ENCODE data around the gene BZW1. TPM values are rescaled to one million over a fixed set of nuclear protein-coding genes. Genes with fewer than 3 reads are reported as not detected.
A peak's percentile ranks its signal among the peaks of the same experiment; 100 is the strongest.

Gene BZW1
- polyA plus RNA-seq, 1 of the 3 experiments (the other 2 are of a cell fraction), result 131 TPM

DNA sequence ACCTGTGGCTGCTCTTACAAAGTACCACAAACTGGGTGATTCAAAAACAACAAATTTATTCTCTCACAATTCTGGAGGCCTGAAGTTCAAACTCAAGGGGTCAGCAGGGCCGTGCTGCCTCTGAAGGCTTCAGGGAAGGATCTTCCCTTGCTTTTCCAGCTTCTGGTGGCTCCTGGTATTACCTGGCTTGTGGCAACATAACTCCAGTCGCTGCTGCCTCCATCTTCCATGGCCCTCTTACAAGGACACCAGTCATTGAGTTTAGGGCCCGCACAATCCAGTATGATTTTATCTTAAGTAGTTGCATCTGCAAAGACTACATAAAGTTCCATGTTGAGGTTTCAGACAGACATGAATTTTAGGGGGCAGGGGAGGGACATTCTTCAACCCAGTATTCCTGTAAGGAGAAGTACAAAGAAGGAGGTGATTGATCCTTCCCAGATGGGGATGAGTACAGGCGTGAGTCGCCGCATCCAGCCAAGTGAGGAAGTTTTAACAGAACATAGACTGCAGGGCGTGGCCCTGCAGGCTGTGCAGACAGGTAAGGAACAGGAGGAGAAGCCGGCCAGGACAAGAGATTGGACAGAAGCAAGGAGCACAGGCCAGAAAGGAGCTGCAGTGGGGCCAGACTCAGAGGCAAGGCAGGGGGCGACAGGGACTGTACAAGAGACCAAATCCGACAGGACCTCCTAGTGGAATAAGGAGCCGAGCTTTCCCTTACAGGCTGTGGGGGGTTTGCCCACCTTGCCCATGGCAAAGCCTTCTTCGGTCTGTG, 44.4 kb upstream of the BZW1 start:
- no peak overlapping the region for H3K4me2 ChIP-seq
- no peak overlapping the region for H3K27ac ChIP-seq (ENCODE audit: low read depth in 2 of 2, low read length in 1 of 2)
- no peaks in the 10 kb centered on the region for H3K9me3 ChIP-seq
- no peak overlapping the region for H3K9ac ChIP-seq
- no peaks in the 10 kb centered on the region for H3K79me2 ChIP-seq (ENCODE audit: insufficient read depth)
- no peaks in the 10 kb centered on the region for H3K27me3 ChIP-seq (ENCODE audit: insufficient read depth)
- H4K20me1 ChIP-seq (ENCODE audit: insufficient read depth), result no peaks in the 10 kb centered on the region
- H3K4me1 ChIP-seq (ENCODE audit: control insufficient read depth in 1 of 2, insufficient read depth in 2 of 2, low read depth in 1 of 2, low read length in 1 of 2), result peaks cover 0 to 28% of the 10 kb centered on the region in 2 experiments; a peak in 3 of 4 replicates
- ChIA-PET POLR2A (no interaction called here), CTCF (interaction anchor here (1.1 to 1.4 kb wide), 3 partner anchors 9 to 10 kb away, joined by 3 to 4 read pairs (median 3); no protein-coding TSS in a partner anchor)
- H3K9me2 ChIP-seq, result no peaks in the 10 kb centered on the region
- H3F3A ChIP-seq (replicated peaks; ENCODE audit: insufficient read depth), result peaks cover 19% of the 10 kb centered on the region
- no peak overlapping the region for H2AFZ ChIP-seq (ENCODE audit: low read depth)
- no peaks in the 10 kb centered on the region for H3K36me3 ChIP-seq (replicated peaks in 1 of 2; ENCODE audit: control insufficient read depth in 1 of 2, insufficient read depth in 2 of 2, low read length in 1 of 2)
- no peak for DNase-seq
- WGBS (ENCODE audit: low lambda C conversion rate), result 91% methylated on average over 9 of the region's 12 CpGs
- no peak overlapping the region for H3K4me3 ChIP-seq (ENCODE audit: low read depth in 2 of 2, low read length in 1 of 2)
- TF ChIP-seq TCF12 (IDR thresholded peaks at IDR 0.05), result 0 out of 2 replicates have a peak, but pooled peaks have one; percentile 15
- no peak for TF ChIP-seq PBX3 (IDR thresholded peaks at IDR 0.05)

GRCh38 chr2:200770847-200771246, 40.9 kb upstream of the BZW1 start:
- Histone ChIP-seq H3K9ac (no peak overlapping the region), H3K4me2 (no peak overlapping the region), H3K27ac (ENCODE audit: low read depth in 2 of 2, low read length in 1 of 2) (no peak overlapping the region), H3K79me2 (ENCODE audit: insufficient read depth) (no peaks in the 10 kb centered on the region), H3K36me3 (replicated peaks in 1 of 2; ENCODE audit: control insufficient read depth in 1 of 2, insufficient read depth in 2 of 2, low read length in 1 of 2) (no peaks in the 10 kb centered on the region), H3K4me1 (ENCODE audit: control insufficient read depth in 1 of 2, insufficient read depth in 2 of 2, low read depth in 1 of 2, low read length in 1 of 2) (peaks cover 0 to 5% of the 10 kb centered on the region in 2 experiments; a peak in 2 of 4 replicates), H2AFZ (ENCODE audit: low read depth) (no peak overlapping the region), H3K4me3 (ENCODE audit: low read depth in 2 of 2, low read length in 1 of 2) (no peak overlapping the region), H3K9me3 (no peaks in the 10 kb centered on the region), H4K20me1 (ENCODE audit: insufficient read depth) (no peaks in the 10 kb centered on the region), H3K27me3 (ENCODE audit: insufficient read depth) (no peaks in the 10 kb centered on the region), H3K9me2 (no peaks in the 10 kb centered on the region), H3F3A (replicated peaks; ENCODE audit: insufficient read depth) (no peaks in the 10 kb centered on the region)
- POLR2A ChIA-PET, result no interaction called here
- 85% methylated on average over 6 of the region's 6 CpGs for WGBS (ENCODE audit: low lambda C conversion rate)
- no peak for DNase-seq
- CTCF ChIA-PET, result interaction anchor here (1.0 to 1.1 kb wide), 2 partner anchors 9 to 493 kb away, joined by 3 read pairs; no protein-coding TSS in a partner anchor
- TF ChIP-seq NFIC (IDR thresholded peaks at IDR 0.05; ENCODE audit: borderline replicate concordance) (no peak), RXRA (IDR thresholded peaks at IDR 0.05; ENCODE audit: borderline replicate concordance, low read depth) (no peak), NRF1 (IDR thresholded peaks at IDR 0.05; ENCODE audit: low read depth, low read length) (no peak), MEF2A (IDR thresholded peaks at IDR 0.05; ENCODE audit: borderline replicate concordance, low read depth) (no peak), IRF3 (IDR thresholded peaks at IDR 0.05; ENCODE audit: low read depth, low read length) (no peak), SIN3A (IDR thresholded peaks at IDR 0.05; ENCODE audit: borderline replicate concordance, low read depth, low read length) (no peak), POLR2AphosphoS5 (IDR thresholded peaks at IDR 0.05; ENCODE audit: low read depth, low read length) (no peak), RAD21 (IDR thresholded peaks at IDR 0.05; ENCODE audit: low read length) (no peak), FOSL2 (IDR thresholded peaks at IDR 0.05; ENCODE audit: borderline replicate concordance, low read depth) (no peak), TCF12 (IDR thresholded peaks at IDR 0.05) (no peak), CTCF (IDR thresholded peaks at IDR 0.05) (no peak), TEAD4 (IDR thresholded peaks at IDR 0.05; ENCODE audit: borderline replicate concordance, insufficient read depth) (no peak), FOXM1 (IDR thresholded peaks at IDR 0.05; ENCODE audit: low read depth) (no peak), RFX5 (IDR thresholded peaks at IDR 0.05; ENCODE audit: low read length) (no peak), YY1 (IDR thresholded peaks at IDR 0.05; ENCODE audit: low read depth) (no peak), MXI1 (IDR thresholded peaks at IDR 0.05; ENCODE audit: low read depth, low read length) (no peak), EZH2phosphoT487 (IDR thresholded peaks at IDR 0.05; ENCODE audit: borderline replicate concordance, low read depth) (no peak)
- TF ChIP-seq, protein P1, sequence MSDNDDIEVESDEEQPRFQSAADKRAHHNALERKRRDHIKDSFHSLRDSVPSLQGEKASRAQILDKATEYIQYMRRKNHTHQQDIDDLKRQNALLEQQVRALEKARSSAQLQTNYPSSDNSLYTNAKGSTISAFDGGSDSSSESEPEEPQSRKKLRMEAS (IDR thresholded peaks at IDR 0.05; ENCODE audit: low read depth), result no peak
- TF ChIP-seq, protein P2, sequence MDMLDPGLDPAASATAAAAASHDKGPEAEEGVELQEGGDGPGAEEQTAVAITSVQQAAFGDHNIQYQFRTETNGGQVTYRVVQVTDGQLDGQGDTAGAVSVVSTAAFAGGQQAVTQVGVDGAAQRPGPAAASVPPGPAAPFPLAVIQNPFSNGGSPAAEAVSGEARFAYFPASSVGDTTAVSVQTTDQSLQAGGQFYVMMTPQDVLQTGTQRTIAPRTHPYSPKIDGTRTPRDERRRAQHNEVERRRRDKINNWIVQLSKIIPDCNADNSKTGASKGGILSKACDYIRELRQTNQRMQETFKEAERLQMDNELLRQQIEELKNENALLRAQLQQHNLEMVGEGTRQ (IDR thresholded peaks at IDR 0.05; ENCODE audit: borderline replicate concordance, low read depth, low read length), result no peak
